Measurements from ENCODE around the gene CHP1.
"Not testable (repeated sequence)": the region's sequence is repeated elsewhere in the genome, so short reads cannot be mapped to it uniquely, and the experiment has no call there.

Gene CHP1

GRCh38 chr15:41301587-41301986 is 70.5 kb downstream of the CHP1 start:
- DNase-seq, result no peak

- no peak for DNase-seq
Measured at GRCh38 chr15:41304149-41304770, 73.2 kb downstream of the CHP1 start.

GRCh38 chr15:41307679-41308078 is 76.6 kb downstream of the CHP1 start:
- DNase-seq, result no peak

GRCh38 chr15:41309226-41309905 is 78.3 kb downstream of the CHP1 start:
- DNase-seq, result no peak

- not testable (repeated sequence) for DNase-seq
Measured at GRCh38 chr15:41320805-41321330, 89.8 kb downstream of the CHP1 start.

- no peak for DNase-seq
Measured at GRCh38 chr15:41323611-41324010, 92.5 kb downstream of the CHP1 start.

GRCh38 chr15:41331281-41331680 is 100.2 kb downstream of the CHP1 start:
- no peak for DNase-seq

All from NCI-H2107 (cell line).